ENCODE data around the gene L3MBTL2. TPM values are rescaled to one million over a fixed set of nuclear protein-coding genes. Genes with fewer than 3 reads are reported as not detected.

The L3MBTL2 gene
- total RNA-seq, 4 donors from 2014 or later: 2.1 to 35.1 (median 22.2) TPM

GRCh38 chr22:41241133-41241676 lies 36.1 kb downstream of the L3MBTL2 start:
- DNase-seq: no peak
- Histone ChIP-seq H3K27ac (no peak overlapping the region), H3K9me3 (no peaks in the 10 kb centered on the region), H3K27me3 (no peaks in the 10 kb centered on the region), H3K4me3 (no peak overlapping the region), H3K4me1 (peaks cover 0 to 9% of the 10 kb centered on the region in 2 donors), H3K36me3 (no peaks in the 10 kb centered on the region)
- intact Hi-C loops (cut with DNase I; ENCODE audit: low total_unique reads): no loop called here
- no peak for TF ChIP-seq POLR2A (IDR thresholded peaks at IDR 0.05)
- TF ChIP-seq CTCF (IDR thresholded peaks at IDR 0.05): no peak

GRCh38 chr22:41242396-41243117 lies 37.4 kb downstream of the L3MBTL2 start:
- DNase-seq: no peak
- no peak overlapping the region for H3K27ac ChIP-seq
- H3K9me3 ChIP-seq: no peaks in the 10 kb centered on the region
- peaks cover 0 to 9% of the 10 kb centered on the region in 2 donors for H3K4me1 ChIP-seq
- TF ChIP-seq CTCF (IDR thresholded peaks at IDR 0.05) (no peak), POLR2A (IDR thresholded peaks at IDR 0.05) (no peak)
- intact Hi-C loops (cut with DNase I; ENCODE audit: low total_unique reads): no loop called here
- no peak overlapping the region for H3K4me3 ChIP-seq
- no peaks in the 10 kb centered on the region for H3K36me3 ChIP-seq
- H3K27me3 ChIP-seq: no peaks in the 10 kb centered on the region

- peaks cover 0 to 1% of the 10 kb centered on the region in 2 donors for H3K4me1 ChIP-seq
- H3K9me3 ChIP-seq: no peaks in the 10 kb centered on the region
- no peak overlapping the region for H3K27ac ChIP-seq
- no peaks in the 10 kb centered on the region for H3K27me3 ChIP-seq
- no peak overlapping the region for H3K4me3 ChIP-seq
- no peak for TF ChIP-seq POLR2A (IDR thresholded peaks at IDR 0.05)
- no peak for TF ChIP-seq CTCF (IDR thresholded peaks at IDR 0.05)
- intact Hi-C loops (cut with DNase I; ENCODE audit: low total_unique reads): no loop called here
- H3K36me3 ChIP-seq: no peaks in the 10 kb centered on the region
- DNase-seq: no peak
Observed at GRCh38 chr22:41243361-41243760, 38.2 kb downstream of the L3MBTL2 start.

GRCh38 chr22:41245917-41246499 lies 40.9 kb downstream of the L3MBTL2 start:
- H3K9me3 ChIP-seq: no peaks in the 10 kb centered on the region
- no peaks in the 10 kb centered on the region for H3K27me3 ChIP-seq
- TF ChIP-seq CTCF (IDR thresholded peaks at IDR 0.05): no peak
- TF ChIP-seq POLR2A (IDR thresholded peaks at IDR 0.05): no peak
- H3K4me3 ChIP-seq: no peak overlapping the region
- intact Hi-C loops (cut with DNase I; ENCODE audit: low total_unique reads): no loop called here
- no peaks in the 10 kb centered on the region for H3K4me1 ChIP-seq
- H3K36me3 ChIP-seq: no peaks in the 10 kb centered on the region
- no peak overlapping the region for H3K27ac ChIP-seq
- DNase-seq: no peak

- DNase-seq: no peak
- intact Hi-C loops (cut with DNase I; ENCODE audit: low total_unique reads): no loop called here
- no peak overlapping the region for H3K4me3 ChIP-seq
- no peaks in the 10 kb centered on the region for H3K4me1 ChIP-seq
- no peak overlapping the region for H3K27ac ChIP-seq
- H3K36me3 ChIP-seq: no peaks in the 10 kb centered on the region
- H3K9me3 ChIP-seq: no peaks in the 10 kb centered on the region
- H3K27me3 ChIP-seq: no peaks in the 10 kb centered on the region
- TF ChIP-seq CTCF (IDR thresholded peaks at IDR 0.05) (no peak), POLR2A (IDR thresholded peaks at IDR 0.05) (no peak)
Observed at GRCh38 chr22:41247703-41248102, 42.6 kb downstream of the L3MBTL2 start.

Data from uterus (tissue), 4 donors.